ENCODE measurements around the gene ARHGEF17.

The ARHGEF17 gene

GRCh38 chr11:73353422-73353821 lies 45.3 kb downstream of the ARHGEF17 start:
- CTCF ChIA-PET = interaction anchor here (1.4 to 18.6 kb wide), 7 partner anchors 9 to 308 kb away, joined by 4 to 263 read pairs (median 119); partner anchors contain the start of gene ARHGEF17
- TF ChIP-seq, protein P1, sequence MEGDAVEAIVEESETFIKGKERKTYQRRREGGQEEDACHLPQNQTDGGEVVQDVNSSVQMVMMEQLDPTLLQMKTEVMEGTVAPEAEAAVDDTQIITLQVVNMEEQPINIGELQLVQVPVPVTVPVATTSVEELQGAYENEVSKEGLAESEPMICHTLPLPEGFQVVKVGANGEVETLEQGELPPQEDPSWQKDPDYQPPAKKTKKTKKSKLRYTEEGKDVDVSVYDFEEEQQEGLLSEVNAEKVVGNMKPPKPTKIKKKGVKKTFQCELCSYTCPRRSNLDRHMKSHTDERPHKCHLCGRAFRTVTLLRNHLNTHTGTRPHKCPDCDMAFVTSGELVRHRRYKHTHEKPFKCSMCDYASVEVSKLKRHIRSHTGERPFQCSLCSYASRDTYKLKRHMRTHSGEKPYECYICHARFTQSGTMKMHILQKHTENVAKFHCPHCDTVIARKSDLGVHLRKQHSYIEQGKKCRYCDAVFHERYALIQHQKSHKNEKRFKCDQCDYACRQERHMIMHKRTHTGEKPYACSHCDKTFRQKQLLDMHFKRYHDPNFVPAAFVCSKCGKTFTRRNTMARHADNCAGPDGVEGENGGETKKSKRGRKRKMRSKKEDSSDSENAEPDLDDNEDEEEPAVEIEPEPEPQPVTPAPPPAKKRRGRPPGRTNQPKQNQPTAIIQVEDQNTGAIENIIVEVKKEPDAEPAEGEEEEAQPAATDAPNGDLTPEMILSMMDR (IDR thresholded peaks at IDR 0.05; ENCODE audit: insufficient read depth, low read length, missing control alignments) = no peak
- POLR2A ChIA-PET = no interaction called here
- DNase-seq (ENCODE audit: low read depth, low spot score) = no peak
- H3K4me3 ChIP-seq (ENCODE audit: low read depth, low read length) = no peak overlapping the region

DNA sequence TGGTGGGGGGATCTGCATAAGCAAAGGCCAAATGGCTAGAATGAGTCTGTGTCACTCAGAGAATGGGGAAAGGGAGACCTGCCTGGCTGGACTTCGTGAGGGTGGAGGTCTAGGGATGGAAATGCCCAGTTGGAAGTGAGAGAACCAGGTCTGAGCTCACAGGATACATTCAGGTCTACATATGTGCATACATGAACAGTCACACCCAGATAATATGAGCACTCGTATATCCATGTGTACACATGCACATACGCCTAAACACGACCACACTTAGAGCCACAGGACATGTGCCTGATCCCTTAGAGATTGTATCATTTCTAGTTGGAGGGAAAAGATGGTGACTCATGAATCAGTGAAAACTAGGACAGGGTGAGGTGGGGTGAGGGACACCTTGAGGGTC lies 47.0 kb downstream of the ARHGEF17 start:
- POLR2A ChIA-PET = no interaction called here
- DNase-seq (ENCODE audit: low read depth, low spot score) = no peak
- CTCF ChIA-PET = interaction anchor here (0.7 to 18.6 kb wide), 7 partner anchors 10 to 306 kb away, joined by 3 to 263 read pairs (median 119); partner anchors contain the start of gene ARHGEF17
- TF ChIP-seq, protein P1 (IDR thresholded peaks at IDR 0.05; ENCODE audit: insufficient read depth, low read length, missing control alignments) = no peak
- H3K4me3 ChIP-seq (ENCODE audit: low read depth, low read length) = no peak overlapping the region

DNA sequence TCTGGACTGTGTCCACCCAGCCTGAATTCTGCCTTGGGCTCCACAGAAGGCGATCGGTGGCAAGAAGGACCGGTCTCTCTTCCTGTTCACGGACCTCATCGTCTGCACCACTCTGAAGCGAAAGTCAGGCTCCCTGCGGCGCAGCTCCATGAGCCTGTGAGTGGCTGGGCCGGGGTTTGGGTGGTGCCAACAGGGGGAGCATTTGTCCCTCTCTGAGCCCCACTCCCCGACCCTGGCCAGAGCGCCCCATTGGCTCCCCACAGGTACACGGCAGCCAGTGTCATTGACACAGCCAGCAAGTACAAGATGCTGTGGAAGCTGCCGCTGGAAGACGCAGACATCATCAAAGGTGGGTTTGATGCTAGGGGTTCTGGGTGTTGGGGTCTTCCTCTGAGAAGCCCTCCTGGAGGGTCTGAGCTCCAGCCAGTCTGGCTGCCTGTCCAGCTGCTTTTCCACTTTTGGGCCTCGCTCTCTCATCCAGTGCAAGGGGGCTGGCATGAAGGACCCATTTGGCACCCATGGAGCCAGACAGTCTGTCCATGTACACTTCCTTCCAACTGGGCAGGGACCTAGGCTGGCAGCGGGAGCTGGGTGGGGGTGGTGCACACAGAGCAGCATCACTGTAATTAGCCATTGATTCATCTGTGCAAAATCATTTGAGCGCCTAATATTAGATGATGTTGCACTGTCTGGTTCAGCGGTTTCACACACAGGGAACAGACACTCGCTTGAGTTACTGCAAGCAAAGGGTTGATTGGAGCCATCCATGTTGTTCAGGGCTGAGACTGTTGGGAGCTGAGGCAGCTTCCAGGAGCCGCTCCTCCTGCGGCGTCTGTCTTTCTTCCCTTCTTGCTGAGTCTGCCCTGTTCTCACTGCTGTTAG lies 49.1 kb downstream of the ARHGEF17 start:
- CTCF ChIA-PET = interaction anchor here (0.8 to 18.6 kb wide), 9 partner anchors 4 to 306 kb away, joined by 3 to 263 read pairs (median 14); partner anchors contain the start of gene ARHGEF17
- POLR2A ChIA-PET = no interaction called here
- no peak overlapping the region for H3K4me3 ChIP-seq (ENCODE audit: low read depth, low read length)
- TF ChIP-seq, protein P1 (IDR thresholded peaks at IDR 0.05; ENCODE audit: insufficient read depth, low read length, missing control alignments) = no peak
- no peak for DNase-seq (ENCODE audit: low read depth, low spot score)

- POLR2A ChIA-PET = interaction anchor here (0.6 kb wide), 1 partner anchor 49 kb away, joined by 3 read pairs; no protein-coding TSS in a partner anchor
- no peak for DNase-seq (ENCODE audit: low read depth, low spot score)
- TF ChIP-seq, protein P1 (IDR thresholded peaks at IDR 0.05; ENCODE audit: insufficient read depth, low read length, missing control alignments) = no peak
- H3K4me3 ChIP-seq (ENCODE audit: low read depth, low read length) = no peak overlapping the region
- CTCF ChIA-PET = interaction anchor here (0.8 to 18.6 kb wide), 9 partner anchors 5 to 305 kb away, joined by 3 to 263 read pairs (median 14); partner anchors contain the start of gene ARHGEF17
These were observed 50.0 kb downstream of the ARHGEF17 start for GRCh38 chr11:73358071-73358470.

DNA sequence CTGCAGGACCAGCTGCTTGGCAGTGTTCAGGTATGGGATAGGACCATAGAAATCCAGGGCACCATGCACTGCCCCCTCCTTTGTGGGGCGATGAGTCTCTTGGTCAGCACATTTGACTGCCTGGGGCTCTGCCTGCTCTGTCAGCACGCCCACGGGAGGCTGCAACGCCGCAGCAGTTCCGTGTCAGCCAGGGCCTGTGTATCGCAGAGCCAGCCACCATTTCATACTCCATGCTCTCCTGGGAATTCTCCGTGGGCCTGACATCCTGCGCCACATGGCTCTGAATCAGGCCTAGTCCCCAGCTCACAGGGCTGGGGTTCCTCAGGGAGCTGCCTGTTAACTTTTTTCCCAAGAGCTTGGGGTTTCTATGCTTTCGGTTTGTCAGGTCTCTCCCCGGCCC lies 51.3 kb downstream of the ARHGEF17 start:
- ChIA-PET CTCF (interaction anchor here (1.0 to 18.6 kb wide), 7 partner anchors 6 to 301 kb away, joined by 3 to 263 read pairs (median 14); partner anchors contain the start of gene ARHGEF17), POLR2A (interaction anchor here (0.7 kb wide), 1 partner anchor 16 kb away, joined by 3 read pairs; no protein-coding TSS in a partner anchor)
- TF ChIP-seq, protein P1 (IDR thresholded peaks at IDR 0.05; ENCODE audit: insufficient read depth, low read length, missing control alignments) = no peak
- DNase-seq (ENCODE audit: low read depth, low spot score) = no peak
- no peak overlapping the region for H3K4me3 ChIP-seq (ENCODE audit: low read depth, low read length)

All from AG04449 (cell line).